GM23338 (cell line): Measurements from ENCODE around the gene NFIA. TPM values are rescaled to one million over a fixed set of nuclear protein-coding genes. Genes with fewer than 3 reads are reported as not detected.

ENCODE experiments used
- ATAC-seq: fragments of 200-7000 bp; cut with Tn5 transposase; 3 replicates; pipeline ENCODE4 v1.9.1; 2020
- DNase-seq: peaks from one replicate; pipeline ENCODE4 v3.0.0-alpha.2; 2015; ENCODE audit warnings: low spot score
- H2AFZ ChIP-seq: fragments of 200-600 bp; sonication (generic); 2 replicates; pipeline ENCODE4 v1.8.0; 2016; ENCODE audit warnings: antibody characterized with exemption, mild to moderate bottlenecking, moderate library complexity
- H3F3A ChIP-seq: fragments of 200-600 bp; sonication (generic); replicated peaks from 2 replicates; pipeline ENCODE4 v1.8.0; 2017; ENCODE audit warnings: antibody characterized with exemption, mixed run types, low read depth
- H3K27ac ChIP-seq: fragments of 200-600 bp; sonication (generic); 2 replicates; pipeline ENCODE4 v1.6.1; 2016; ENCODE audit warnings: low read depth
- H3K27me3 ChIP-seq: fragments of 200-600 bp; sonication (generic); 2 replicates; pipeline ENCODE4 v1.8.0; 2016; ENCODE audit warnings: mild to moderate bottlenecking, mixed run types, moderate library complexity; ENCODE audit not compliant: insufficient read depth
- H3K36me3 ChIP-seq: fragments of 200-600 bp; sonication (generic); 2 replicates; pipeline ENCODE4 v1.8.0; 2016; ENCODE audit warnings: mild to moderate bottlenecking; ENCODE audit not compliant: insufficient read depth
- H3K4me1 ChIP-seq: fragments of 200-600 bp; sonication (generic); 2 replicates; pipeline ENCODE4 v1.8.0; 2016; ENCODE audit warnings: mild to moderate bottlenecking, moderate library complexity; ENCODE audit not compliant: insufficient read depth
- H3K4me2 ChIP-seq: fragments of 200-600 bp; sonication (generic); 2 replicates; pipeline ENCODE4 v1.7.1; 2017; ENCODE audit warnings: mixed run types
- H3K4me3 ChIP-seq: fragments of 200-600 bp; sonication (generic); 2 replicates; pipeline ENCODE4 v1.6.1; 2016; ENCODE audit warnings: mixed run types
- H3K79me2 ChIP-seq: fragments of 200-600 bp; sonication (generic); replicated peaks from 2 replicates; pipeline ENCODE4 v1.8.0; 2017; ENCODE audit warnings: mild to moderate bottlenecking; ENCODE audit not compliant: insufficient read depth
- H3K9me2 ChIP-seq: fragments of 200-600 bp; sonication (generic); 2 replicates; pipeline ENCODE4 v1.8.0; 2017; ENCODE audit not compliant: insufficient read depth
- H4K20me1 ChIP-seq: fragments of 200-600 bp; sonication (generic); replicated peaks from 2 replicates; pipeline ENCODE4 v1.8.0; 2017; ENCODE audit warnings: mild to moderate bottlenecking; ENCODE audit not compliant: insufficient read depth
- H3K27ac Mint-ChIP-seq: 2 replicates; pipeline ENCODE4 v1.8.0; 2020; ENCODE audit warnings: inconsistent platforms, mild to moderate bottlenecking, moderate library complexity, mixed read lengths
- H3K27me3 Mint-ChIP-seq: 3 replicates; pipeline ENCODE4 v1.8.0; 2022; ENCODE audit warnings: low read depth, mild to moderate bottlenecking, moderate library complexity, mixed read lengths, inconsistent platforms; ENCODE audit not compliant: insufficient read depth, poor library complexity
- H3K36me3 Mint-ChIP-seq: 3 replicates; pipeline ENCODE4 v1.8.0; 2021; ENCODE audit warnings: low read depth, mild to moderate bottlenecking, inconsistent platforms, moderate library complexity, mixed read lengths
- H3K4me1 Mint-ChIP-seq: 3 replicates; pipeline ENCODE4 v1.8.0; 2020; ENCODE audit warnings: mild to moderate bottlenecking, inconsistent platforms, mixed read lengths
- H3K4me3 Mint-ChIP-seq: 3 replicates; pipeline ENCODE4 v1.8.0; 2021; ENCODE audit warnings: moderate library complexity, mild to moderate bottlenecking, inconsistent platforms, mixed read lengths
- H3K9me3 Mint-ChIP-seq: 3 replicates; pipeline ENCODE4 v1.8.0; 2020; ENCODE audit warnings: moderate library complexity, mild to moderate bottlenecking, inconsistent platforms, mixed read lengths
- CREB1 ChIP-seq: fragments of 250-450 bp; sonication (Bioruptor Pico); IDR thresholded peaks from 2 replicates; pipeline ENCODE4 v1.5.0; 2020; ENCODE audit warnings: low read depth, mild to moderate bottlenecking, moderate library complexity
- EZH2 ChIP-seq: fragments of 200-600 bp; sonication (generic); IDR thresholded peaks from one replicate; pipeline ENCODE4 v1.8.0; 2017; ENCODE audit warnings: antibody characterized with exemption, mild to moderate bottlenecking, low read depth; ENCODE audit not compliant: unreplicated experiment
- EZH2phosphoT487 ChIP-seq: fragments of 200-600 bp; sonication (generic); IDR thresholded peaks from one replicate; pipeline ENCODE4 v1.8.1; 2018; ENCODE audit warnings: antibody characterized with exemption; ENCODE audit not compliant: unreplicated experiment
- JUNB ChIP-seq: IDR thresholded peaks from one replicate; pipeline ENCODE4 v1.6.1; 2016; ENCODE audit warnings: antibody characterized with exemption; ENCODE audit not compliant: unreplicated experiment
- NANOG ChIP-seq: IDR thresholded peaks from 2 replicates; pipeline ENCODE4 v1.6.1; 2016; ENCODE audit warnings: antibody characterized with exemption, borderline replicate concordance
- POLR2AphosphoS5 ChIP-seq: IDR thresholded peaks from 2 replicates; pipeline ENCODE4 v1.6.1; 2016; ENCODE audit warnings: antibody characterized with exemption, low read depth
- STAT1 ChIP-seq: IDR thresholded peaks from one replicate; pipeline ENCODE4 v1.6.1; 2016; ENCODE audit warnings: antibody characterized with exemption; ENCODE audit not compliant: unreplicated experiment
- ZNF114 ChIP-seq: fragments of 250-450 bp; sonication (Bioruptor Pico); IDR thresholded peaks from 2 replicates; pipeline ENCODE4 v1.5.0; 2020; ENCODE audit warnings: mild to moderate bottlenecking, moderate library complexity
- ZNF331 ChIP-seq: fragments of 250-450 bp; sonication (Bioruptor Pico); IDR thresholded peaks from 2 replicates; pipeline ENCODE4 v1.5.0; 2020; ENCODE audit warnings: low read depth, mild to moderate bottlenecking, moderate library complexity
- polyA plus RNA-seq: library from polyadenylated mRNA; unstranded; fragments of >200 nt; fragmentation: Nextera tagmentation; extraction: Ambion mirVana; gene quantifications from 2 replicates; pipeline ENCODE4 v1.2.1, GENCODE V29; 2016
- total RNA-seq: library from RNA; depleted of rRNA; stranded (reverse); fragments of >200 nt; shearing (Covaris generic); gene quantifications from 2 replicates; pipeline ENCODE4 v1.2.3, GENCODE V29; 2014
- TF ChIP-seq, protein P1 (sequence below), 2 experiments: fragments of 200-600 bp in 1 of 2; sonication (generic) in 1 of 2; conservative IDR thresholded peaks; 2 replicates each; pipeline versions ENCODE4 v1.5.1 to v1.6.1; 2016 to 2017; ENCODE audit warnings: antibody characterized with exemption in 2 of 2, low read depth in 2 of 2, mild to moderate bottlenecking in 2 of 2, moderate library complexity in 1 of 2
- TF ChIP-seq, protein P2 (sequence below): IDR thresholded peaks from one replicate; pipeline ENCODE4 v1.6.1; 2018; ENCODE audit warnings: antibody characterized with exemption; ENCODE audit not compliant: unreplicated experiment
- TF ChIP-seq, protein P3 (sequence below): fragments of 250-450 bp; sonication (Bioruptor Pico); IDR thresholded peaks from 2 replicates; pipeline ENCODE4 v1.5.0; 2020; ENCODE audit warnings: mild to moderate bottlenecking, moderate library complexity
- TF ChIP-seq, protein P4 (sequence below): IDR thresholded peaks from 2 replicates; pipeline ENCODE4 v1.6.1; 2016; ENCODE audit warnings: antibody characterized with exemption

The NFIA gene
- total and polyA plus RNA-seq, 2 experiments from 2014 or later, result 0.97 to 2.3 TPM

DNA sequence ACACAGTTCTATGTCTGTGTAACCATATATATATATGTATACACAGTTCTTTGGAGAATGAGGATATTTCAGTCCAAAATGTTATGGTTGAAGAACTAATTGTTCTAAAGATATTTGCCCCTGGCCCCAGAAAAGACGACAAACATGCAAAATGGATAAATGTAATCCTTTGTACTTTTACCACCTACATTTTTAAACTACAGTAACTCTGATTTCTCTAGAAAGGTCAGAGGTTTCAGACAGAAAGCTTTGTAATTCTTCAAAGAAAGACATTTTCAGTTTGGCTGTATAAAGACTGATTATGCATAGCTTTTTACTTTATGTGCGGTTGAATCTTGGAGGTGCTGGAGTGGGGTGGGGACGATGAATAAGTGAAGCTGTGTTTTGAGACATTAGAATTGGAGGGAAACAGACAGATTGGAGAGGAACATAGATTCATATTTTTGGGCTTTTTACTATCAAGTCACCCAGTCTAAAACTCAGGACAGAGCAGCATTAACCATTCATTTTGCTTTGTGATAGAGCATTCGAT lies 16.6 kb downstream of the NFIA start:
- Mint-ChIP-seq H3K27me3 (no peaks in the 10 kb centered on the region), H3K9me3 (no peaks in the 10 kb centered on the region), H3K4me1 (no peaks in the 10 kb centered on the region), H3K36me3 (no peaks in the 10 kb centered on the region), H3K4me3 (no peak overlapping the region), H3K27ac (no peak overlapping the region)
- ATAC-seq (no peak), DNase-seq (no peak)
- no peaks in the 10 kb centered on the region for H3K27me3 ChIP-seq
- H4K20me1 ChIP-seq, result no peaks in the 10 kb centered on the region
- H3K79me2 ChIP-seq, result no peaks in the 10 kb centered on the region
- no peaks in the 10 kb centered on the region for H3F3A ChIP-seq
- H3K27ac ChIP-seq, result no peak overlapping the region
- no peak overlapping the region for H2AFZ ChIP-seq
- no peak overlapping the region for H3K4me2 ChIP-seq
- H3K36me3 ChIP-seq, result no peaks in the 10 kb centered on the region
- TF ChIP-seq, protein P1, sequence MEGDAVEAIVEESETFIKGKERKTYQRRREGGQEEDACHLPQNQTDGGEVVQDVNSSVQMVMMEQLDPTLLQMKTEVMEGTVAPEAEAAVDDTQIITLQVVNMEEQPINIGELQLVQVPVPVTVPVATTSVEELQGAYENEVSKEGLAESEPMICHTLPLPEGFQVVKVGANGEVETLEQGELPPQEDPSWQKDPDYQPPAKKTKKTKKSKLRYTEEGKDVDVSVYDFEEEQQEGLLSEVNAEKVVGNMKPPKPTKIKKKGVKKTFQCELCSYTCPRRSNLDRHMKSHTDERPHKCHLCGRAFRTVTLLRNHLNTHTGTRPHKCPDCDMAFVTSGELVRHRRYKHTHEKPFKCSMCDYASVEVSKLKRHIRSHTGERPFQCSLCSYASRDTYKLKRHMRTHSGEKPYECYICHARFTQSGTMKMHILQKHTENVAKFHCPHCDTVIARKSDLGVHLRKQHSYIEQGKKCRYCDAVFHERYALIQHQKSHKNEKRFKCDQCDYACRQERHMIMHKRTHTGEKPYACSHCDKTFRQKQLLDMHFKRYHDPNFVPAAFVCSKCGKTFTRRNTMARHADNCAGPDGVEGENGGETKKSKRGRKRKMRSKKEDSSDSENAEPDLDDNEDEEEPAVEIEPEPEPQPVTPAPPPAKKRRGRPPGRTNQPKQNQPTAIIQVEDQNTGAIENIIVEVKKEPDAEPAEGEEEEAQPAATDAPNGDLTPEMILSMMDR (conservative IDR thresholded peaks at IDR 0.05; ENCODE audit: low read depth in 2 of 2), result no peak
- TF ChIP-seq ZNF331 (CRISPR knock-in tag) (no peak), NANOG (no peak), STAT1 (no peak), JUNB (no peak), POLR2AphosphoS5 (no peak), EZH2phosphoT487 (no peak), CREB1 (CRISPR knock-in tag) (no peak), ZNF114 (CRISPR knock-in tag) (no peak), EZH2 (no peak)
- TF ChIP-seq, protein P2, sequence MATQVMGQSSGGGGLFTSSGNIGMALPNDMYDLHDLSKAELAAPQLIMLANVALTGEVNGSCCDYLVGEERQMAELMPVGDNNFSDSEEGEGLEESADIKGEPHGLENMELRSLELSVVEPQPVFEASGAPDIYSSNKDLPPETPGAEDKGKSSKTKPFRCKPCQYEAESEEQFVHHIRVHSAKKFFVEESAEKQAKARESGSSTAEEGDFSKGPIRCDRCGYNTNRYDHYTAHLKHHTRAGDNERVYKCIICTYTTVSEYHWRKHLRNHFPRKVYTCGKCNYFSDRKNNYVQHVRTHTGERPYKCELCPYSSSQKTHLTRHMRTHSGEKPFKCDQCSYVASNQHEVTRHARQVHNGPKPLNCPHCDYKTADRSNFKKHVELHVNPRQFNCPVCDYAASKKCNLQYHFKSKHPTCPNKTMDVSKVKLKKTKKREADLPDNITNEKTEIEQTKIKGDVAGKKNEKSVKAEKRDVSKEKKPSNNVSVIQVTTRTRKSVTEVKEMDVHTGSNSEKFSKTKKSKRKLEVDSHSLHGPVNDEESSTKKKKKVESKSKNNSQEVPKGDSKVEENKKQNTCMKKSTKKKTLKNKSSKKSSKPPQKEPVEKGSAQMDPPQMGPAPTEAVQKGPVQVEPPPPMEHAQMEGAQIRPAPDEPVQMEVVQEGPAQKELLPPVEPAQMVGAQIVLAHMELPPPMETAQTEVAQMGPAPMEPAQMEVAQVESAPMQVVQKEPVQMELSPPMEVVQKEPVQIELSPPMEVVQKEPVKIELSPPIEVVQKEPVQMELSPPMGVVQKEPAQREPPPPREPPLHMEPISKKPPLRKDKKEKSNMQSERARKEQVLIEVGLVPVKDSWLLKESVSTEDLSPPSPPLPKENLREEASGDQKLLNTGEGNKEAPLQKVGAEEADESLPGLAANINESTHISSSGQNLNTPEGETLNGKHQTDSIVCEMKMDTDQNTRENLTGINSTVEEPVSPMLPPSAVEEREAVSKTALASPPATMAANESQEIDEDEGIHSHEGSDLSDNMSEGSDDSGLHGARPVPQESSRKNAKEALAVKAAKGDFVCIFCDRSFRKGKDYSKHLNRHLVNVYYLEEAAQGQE, result no peak
- TF ChIP-seq, protein P3, sequence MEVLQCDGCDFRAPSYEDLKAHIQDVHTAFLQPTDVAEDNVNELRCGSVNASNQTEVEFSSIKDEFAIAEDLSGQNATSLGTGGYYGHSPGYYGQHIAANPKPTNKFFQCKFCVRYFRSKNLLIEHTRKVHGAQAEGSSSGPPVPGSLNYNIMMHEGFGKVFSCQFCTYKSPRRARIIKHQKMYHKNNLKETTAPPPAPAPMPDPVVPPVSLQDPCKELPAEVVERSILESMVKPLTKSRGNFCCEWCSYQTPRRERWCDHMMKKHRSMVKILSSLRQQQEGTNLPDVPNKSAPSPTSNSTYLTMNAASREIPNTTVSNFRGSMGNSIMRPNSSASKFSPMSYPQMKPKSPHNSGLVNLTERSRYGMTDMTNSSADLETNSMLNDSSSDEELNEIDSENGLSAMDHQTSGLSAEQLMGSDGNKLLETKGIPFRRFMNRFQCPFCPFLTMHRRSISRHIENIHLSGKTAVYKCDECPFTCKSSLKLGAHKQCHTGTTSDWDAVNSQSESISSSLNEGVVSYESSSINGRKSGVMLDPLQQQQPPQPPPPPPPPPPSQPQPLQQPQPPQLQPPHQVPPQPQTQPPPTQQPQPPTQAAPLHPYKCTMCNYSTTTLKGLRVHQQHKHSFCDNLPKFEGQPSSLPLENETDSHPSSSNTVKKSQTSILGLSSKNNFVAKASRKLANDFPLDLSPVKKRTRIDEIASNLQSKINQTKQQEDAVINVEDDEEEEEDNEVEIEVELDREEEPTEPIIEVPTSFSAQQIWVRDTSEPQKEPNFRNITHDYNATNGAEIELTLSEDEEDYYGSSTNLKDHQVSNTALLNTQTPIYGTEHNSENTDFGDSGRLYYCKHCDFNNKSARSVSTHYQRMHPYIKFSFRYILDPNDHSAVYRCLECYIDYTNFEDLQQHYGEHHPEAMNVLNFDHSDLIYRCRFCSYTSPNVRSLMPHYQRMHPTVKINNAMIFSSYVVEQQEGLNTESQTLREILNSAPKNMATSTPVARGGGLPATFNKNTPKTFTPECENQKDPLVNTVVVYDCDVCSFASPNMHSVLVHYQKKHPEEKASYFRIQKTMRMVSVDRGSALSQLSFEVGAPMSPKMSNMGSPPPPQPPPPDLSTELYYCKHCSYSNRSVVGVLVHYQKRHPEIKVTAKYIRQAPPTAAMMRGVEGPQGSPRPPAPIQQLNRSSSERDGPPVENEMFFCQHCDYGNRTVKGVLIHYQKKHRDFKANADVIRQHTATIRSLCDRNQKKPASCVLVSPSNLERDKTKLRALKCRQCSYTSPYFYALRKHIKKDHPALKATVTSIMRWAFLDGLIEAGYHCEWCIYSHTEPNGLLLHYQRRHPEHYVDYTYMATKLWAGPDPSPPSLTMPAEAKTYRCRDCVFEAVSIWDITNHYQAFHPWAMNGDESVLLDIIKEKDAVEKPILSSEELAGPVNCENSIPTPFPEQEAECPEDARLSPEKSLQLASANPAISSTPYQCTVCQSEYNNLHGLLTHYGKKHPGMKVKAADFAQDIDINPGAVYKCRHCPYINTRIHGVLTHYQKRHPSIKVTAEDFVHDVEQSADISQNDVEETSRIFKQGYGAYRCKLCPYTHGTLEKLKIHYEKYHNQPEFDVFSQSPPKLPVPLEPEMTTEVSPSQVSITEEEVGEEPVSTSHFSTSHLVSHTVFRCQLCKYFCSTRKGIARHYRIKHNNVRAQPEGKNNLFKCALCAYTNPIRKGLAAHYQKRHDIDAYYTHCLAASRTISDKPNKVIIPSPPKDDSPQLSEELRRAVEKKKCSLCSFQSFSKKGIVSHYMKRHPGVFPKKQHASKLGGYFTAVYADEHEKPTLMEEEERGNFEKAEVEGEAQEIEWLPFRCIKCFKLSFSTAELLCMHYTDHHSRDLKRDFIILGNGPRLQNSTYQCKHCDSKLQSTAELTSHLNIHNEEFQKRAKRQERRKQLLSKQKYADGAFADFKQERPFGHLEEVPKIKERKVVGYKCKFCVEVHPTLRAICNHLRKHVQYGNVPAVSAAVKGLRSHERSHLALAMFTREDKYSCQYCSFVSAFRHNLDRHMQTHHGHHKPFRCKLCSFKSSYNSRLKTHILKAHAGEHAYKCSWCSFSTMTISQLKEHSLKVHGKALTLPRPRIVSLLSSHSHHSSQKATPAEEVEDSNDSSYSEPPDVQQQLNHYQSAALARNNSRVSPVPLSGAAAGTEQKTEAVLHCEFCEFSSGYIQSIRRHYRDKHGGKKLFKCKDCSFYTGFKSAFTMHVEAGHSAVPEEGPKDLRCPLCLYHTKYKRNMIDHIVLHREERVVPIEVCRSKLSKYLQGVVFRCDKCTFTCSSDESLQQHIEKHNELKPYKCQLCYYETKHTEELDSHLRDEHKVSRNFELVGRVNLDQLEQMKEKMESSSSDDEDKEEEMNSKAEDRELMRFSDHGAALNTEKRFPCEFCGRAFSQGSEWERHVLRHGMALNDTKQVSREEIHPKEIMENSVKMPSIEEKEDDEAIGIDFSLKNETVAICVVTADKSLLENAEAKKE (CRISPR knock-in tag), result no peak
- TF ChIP-seq, protein P4, sequence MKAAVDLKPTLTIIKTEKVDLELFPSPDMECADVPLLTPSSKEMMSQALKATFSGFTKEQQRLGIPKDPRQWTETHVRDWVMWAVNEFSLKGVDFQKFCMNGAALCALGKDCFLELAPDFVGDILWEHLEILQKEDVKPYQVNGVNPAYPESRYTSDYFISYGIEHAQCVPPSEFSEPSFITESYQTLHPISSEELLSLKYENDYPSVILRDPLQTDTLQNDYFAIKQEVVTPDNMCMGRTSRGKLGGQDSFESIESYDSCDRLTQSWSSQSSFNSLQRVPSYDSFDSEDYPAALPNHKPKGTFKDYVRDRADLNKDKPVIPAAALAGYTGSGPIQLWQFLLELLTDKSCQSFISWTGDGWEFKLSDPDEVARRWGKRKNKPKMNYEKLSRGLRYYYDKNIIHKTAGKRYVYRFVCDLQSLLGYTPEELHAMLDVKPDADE, result no peak
- no peaks in the 10 kb centered on the region for H3K4me1 ChIP-seq
- no peak overlapping the region for H3K4me3 ChIP-seq
- no peaks in the 10 kb centered on the region for H3K9me2 ChIP-seq
